22Rv1 (cell line): ENCODE results near the gene GORASP1.

ENCODE experiments used
- ZFX ChIP-seq: fragments of 450-650 bp; IDR thresholded peaks from 2 replicates; pipeline ENCODE4 v1.6.1; 2017; ENCODE audit warnings: antibody characterized with exemption, borderline replicate concordance
- TF ChIP-seq, protein P1 (sequence below): fragments of 450-650 bp; IDR thresholded peaks from 2 replicates; pipeline ENCODE4 v1.5.1; 2017; ENCODE audit warnings: mild to moderate bottlenecking

DNA sequence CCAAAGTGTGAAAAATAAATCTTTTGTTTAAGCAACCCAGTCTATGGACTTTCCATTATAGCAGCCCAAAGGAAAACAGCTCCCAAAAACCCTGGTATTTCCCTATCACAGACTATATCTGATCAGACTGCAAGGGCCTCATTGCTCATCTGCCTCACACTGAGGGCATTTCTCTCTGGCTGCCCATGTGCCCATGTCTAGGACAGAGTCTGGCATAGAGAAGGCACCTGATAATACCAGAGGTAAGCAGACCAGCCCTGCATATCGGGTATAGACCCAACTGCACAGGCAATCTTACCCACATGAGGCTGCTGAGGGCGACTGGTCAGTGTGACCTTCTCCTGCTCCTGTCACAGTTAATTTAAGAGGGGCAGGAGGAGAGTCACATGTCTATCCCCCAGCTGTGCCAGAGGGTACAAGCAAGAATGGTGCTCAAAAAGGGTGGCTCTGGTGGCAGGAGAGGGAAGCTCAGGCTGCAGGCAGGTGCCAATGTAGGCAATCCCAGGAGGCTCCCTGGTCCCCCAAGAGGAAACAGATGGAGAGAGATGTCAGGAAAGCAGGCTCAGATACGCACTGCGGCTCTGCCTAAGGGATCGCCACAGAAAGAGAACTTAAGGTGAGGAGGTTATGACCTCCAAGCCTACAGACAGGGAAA is 42.8 kb upstream of the GORASP1 start:
- TF ChIP-seq, protein P1, sequence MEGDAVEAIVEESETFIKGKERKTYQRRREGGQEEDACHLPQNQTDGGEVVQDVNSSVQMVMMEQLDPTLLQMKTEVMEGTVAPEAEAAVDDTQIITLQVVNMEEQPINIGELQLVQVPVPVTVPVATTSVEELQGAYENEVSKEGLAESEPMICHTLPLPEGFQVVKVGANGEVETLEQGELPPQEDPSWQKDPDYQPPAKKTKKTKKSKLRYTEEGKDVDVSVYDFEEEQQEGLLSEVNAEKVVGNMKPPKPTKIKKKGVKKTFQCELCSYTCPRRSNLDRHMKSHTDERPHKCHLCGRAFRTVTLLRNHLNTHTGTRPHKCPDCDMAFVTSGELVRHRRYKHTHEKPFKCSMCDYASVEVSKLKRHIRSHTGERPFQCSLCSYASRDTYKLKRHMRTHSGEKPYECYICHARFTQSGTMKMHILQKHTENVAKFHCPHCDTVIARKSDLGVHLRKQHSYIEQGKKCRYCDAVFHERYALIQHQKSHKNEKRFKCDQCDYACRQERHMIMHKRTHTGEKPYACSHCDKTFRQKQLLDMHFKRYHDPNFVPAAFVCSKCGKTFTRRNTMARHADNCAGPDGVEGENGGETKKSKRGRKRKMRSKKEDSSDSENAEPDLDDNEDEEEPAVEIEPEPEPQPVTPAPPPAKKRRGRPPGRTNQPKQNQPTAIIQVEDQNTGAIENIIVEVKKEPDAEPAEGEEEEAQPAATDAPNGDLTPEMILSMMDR: 0 out of 2 replicates have a peak, but pooled peaks have one; percentile 6
- no peak for TF ChIP-seq ZFX
